Kidney epithelial cell (primary cell): ENCODE data around the gene DPYD. TPM values are rescaled to one million over a fixed set of nuclear protein-coding genes. Genes with fewer than 3 reads are reported as not detected.

ENCODE experiments used
- DNase-seq: peaks from one replicate; pipeline ENCODE4 v3.0.0-alpha.2; 2010; ENCODE audit warnings: low read depth
- H3K27me3 ChIP-seq: 2 replicates; pipeline ENCODE4 v1.6.0; 2011; ENCODE audit warnings: low read length; ENCODE audit not compliant: control insufficient read depth, insufficient read depth
- H3K36me3 ChIP-seq: 2 replicates; pipeline ENCODE4 v1.5.1; 2011; ENCODE audit warnings: low read length; ENCODE audit not compliant: control insufficient read depth, insufficient read depth
- H3K4me3 ChIP-seq: 2 replicates; pipeline ENCODE4 v1.5.1; 2011; ENCODE audit warnings: low read depth, mild to moderate bottlenecking, control low read depth, low read length
- total RNA-seq: library from RNA; depleted of rRNA; stranded (reverse); fragments of >200 nt; gene quantifications from 2 replicates; pipeline ENCODE4 v1.2.3, GENCODE V29; 2015
- TF ChIP-seq, protein P1 (sequence below): IDR thresholded peaks from 2 replicates; pipeline ENCODE4 v1.5.1; 2011; ENCODE audit warnings: mild to moderate bottlenecking, moderate library complexity, low read length, control low read depth, inconsistent platforms; ENCODE audit not compliant: insufficient read depth, poor library complexity, severe bottlenecking

DPYD gene
- total RNA-seq, 1 donor from 2014 or later, result 1.6 TPM

DNA sequence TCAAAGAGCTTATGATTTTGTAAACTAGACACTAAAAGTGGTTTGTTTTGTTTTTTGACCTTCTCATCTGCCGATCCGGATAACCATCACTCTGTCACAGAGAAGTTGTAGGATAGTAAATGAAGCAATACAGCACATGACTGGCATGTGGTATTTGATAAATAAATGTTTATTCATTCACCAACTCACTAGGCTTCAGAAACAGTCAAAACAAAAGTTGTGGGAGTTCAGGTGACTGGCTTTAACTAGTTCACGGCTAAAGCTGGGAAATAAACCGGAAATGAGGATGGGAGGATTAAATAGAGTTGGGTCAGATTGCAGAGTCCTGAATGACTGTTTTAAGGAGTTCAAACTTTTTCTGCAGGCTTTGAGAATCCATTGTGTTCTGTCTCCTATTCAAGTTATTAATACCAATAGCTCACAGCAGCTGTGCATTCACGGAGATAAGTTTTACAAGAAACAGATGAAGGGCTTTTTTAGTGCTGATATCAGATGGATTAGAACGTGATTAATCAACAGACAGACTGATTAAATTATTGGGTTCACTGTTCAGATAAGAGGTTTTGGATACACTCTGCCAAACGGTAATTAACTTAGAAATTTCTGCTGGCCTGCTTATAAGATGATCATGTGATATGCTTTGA, 463.3 kb downstream of the DPYD start:
- Histone ChIP-seq H3K27me3 (no peaks in the 10 kb centered on the region), H3K4me3 (no peak overlapping the region), H3K36me3 (no peaks in the 10 kb centered on the region)
- TF ChIP-seq, protein P1, sequence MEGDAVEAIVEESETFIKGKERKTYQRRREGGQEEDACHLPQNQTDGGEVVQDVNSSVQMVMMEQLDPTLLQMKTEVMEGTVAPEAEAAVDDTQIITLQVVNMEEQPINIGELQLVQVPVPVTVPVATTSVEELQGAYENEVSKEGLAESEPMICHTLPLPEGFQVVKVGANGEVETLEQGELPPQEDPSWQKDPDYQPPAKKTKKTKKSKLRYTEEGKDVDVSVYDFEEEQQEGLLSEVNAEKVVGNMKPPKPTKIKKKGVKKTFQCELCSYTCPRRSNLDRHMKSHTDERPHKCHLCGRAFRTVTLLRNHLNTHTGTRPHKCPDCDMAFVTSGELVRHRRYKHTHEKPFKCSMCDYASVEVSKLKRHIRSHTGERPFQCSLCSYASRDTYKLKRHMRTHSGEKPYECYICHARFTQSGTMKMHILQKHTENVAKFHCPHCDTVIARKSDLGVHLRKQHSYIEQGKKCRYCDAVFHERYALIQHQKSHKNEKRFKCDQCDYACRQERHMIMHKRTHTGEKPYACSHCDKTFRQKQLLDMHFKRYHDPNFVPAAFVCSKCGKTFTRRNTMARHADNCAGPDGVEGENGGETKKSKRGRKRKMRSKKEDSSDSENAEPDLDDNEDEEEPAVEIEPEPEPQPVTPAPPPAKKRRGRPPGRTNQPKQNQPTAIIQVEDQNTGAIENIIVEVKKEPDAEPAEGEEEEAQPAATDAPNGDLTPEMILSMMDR, result no peak
- DNase-seq, result no peak

DNA sequence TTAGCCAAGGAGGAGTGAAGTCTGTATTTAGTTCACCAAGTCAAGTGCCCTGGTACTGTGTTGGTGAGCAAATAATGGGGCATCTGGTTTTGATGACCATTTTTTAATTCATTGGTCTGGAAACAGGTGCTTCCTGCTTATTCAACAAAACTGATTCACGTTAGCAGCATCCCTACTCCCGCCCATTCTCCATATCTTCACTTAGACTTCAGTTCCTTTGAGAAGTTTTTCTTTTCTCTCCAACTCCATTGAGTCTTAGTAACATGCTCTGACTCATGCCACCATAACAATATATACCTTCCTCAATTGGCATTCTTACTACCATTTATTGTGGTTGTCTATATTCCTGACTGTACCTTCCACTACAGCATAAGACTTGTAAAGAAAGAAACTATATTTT, 468.9 kb downstream of the DPYD start:
- Histone ChIP-seq H3K36me3 (no peaks in the 10 kb centered on the region), H3K4me3 (no peak overlapping the region), H3K27me3 (no peaks in the 10 kb centered on the region)
- DNase-seq, result no peak
- TF ChIP-seq, protein P1, result no peak

DNA sequence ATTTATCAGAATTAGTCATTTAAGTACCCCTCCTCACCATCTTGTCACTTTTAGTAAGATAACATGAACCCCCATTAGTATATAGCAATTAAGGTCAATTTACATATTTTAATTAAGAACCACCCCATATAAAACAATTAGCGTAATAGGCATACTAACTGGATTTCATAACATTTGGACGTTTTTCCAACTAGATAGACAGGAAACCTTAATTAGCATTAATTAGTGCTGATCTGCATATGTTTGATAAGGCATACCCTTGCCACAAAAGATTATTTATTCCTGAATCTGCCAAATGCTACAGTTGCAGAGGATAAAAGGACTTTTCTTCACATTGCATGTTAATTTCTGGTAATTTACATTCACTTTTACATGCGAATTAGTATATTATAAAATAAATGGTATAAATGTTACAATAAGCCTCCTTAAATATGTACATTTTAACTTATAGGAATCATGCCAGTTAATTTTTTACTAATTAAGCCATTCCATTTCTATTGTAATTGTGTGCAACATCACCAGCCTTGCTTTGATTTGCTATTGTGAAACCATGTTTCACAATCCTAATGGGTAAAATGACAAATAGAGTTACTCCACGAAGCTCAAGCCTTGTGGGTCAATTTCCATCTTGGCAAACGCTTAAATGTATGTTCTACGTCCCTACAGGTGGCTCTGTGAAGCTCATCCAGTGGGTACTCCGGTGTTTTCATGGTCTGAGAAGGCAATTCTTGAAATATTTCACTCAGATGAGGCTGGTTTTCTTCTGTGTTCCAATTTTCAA, 469.6 kb downstream of the DPYD start:
- no peaks in the 10 kb centered on the region for H3K27me3 ChIP-seq
- no peak for DNase-seq
- H3K36me3 ChIP-seq, result no peaks in the 10 kb centered on the region
- TF ChIP-seq, protein P1, result no peak
- no peak overlapping the region for H3K4me3 ChIP-seq

DNA sequence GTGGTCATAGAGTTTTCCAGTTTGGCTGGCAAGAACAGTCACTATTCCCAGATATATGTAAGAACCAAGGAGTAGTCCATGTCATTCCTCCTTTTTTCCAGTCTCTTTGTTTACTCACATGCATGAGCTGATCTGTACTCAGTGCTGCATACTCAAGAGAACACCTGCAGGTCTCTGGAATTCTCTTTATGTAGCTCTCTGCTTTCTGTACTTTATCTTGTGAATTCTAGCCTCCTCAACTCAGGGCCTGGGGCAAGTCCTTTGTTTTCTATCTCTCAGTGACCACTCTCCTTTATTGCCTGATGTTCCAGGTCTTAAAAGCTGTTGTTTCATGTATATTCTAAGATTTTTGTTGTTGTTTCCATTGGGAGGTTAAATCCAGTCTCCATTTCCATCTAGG, 478.9 kb downstream of the DPYD start:
- TF ChIP-seq, protein P1, result no peak
- no peaks in the 10 kb centered on the region for H3K36me3 ChIP-seq
- no peaks in the 10 kb centered on the region for H3K27me3 ChIP-seq
- DNase-seq, result no peak
- no peak overlapping the region for H3K4me3 ChIP-seq

DNA sequence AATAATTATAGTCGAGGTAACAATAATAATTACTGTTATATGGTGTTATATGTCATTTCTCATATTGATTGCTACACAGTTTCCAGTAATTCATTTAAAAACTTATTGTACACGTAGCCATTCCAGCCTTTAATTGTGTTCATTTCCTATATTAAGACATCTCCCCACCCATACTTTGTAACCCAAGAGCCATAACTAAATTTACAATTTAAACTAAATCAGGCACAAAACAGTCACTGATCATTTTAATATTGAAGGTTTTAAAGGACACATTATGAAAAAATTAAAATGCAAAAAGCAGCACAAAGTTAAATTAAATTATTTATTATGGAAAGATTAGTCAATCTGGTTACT, 487.0 kb downstream of the DPYD start:
- H3K4me3 ChIP-seq, result no peak overlapping the region
- TF ChIP-seq, protein P1, result no peak
- H3K36me3 ChIP-seq, result no peaks in the 10 kb centered on the region
- no peaks in the 10 kb centered on the region for H3K27me3 ChIP-seq
- DNase-seq, result no peak
